Measurements from ENCODE around the gene GPATCH2.
"Not testable (repeated sequence)": the region's sequence is repeated elsewhere in the genome, so short reads cannot be mapped to it uniquely, and the experiment has no call there.

The GPATCH2 gene

DNA sequence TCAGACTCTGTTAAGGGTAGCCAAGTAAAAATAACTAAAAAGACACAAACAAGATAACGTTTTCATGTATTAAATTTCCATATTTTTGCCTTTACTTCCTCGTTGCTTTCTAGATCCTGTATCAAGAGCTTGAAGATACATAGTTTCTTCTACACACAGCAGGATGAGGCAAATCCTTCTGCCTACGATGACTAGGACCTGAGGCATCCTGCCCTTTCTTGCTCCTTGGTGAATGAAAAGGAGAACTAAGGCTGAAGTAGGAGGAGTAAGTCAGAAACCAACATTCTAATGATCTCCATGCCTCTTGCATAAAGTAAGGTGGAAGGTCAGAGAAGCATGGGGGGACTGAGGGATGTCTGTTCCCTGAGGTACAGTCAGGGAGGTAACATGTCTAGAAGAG, 102.6 kb downstream of the GPATCH2 start:
- no peak overlapping the region for H3K4me3 ChIP-seq
- no peak overlapping the region for H3K27ac ChIP-seq

DNA sequence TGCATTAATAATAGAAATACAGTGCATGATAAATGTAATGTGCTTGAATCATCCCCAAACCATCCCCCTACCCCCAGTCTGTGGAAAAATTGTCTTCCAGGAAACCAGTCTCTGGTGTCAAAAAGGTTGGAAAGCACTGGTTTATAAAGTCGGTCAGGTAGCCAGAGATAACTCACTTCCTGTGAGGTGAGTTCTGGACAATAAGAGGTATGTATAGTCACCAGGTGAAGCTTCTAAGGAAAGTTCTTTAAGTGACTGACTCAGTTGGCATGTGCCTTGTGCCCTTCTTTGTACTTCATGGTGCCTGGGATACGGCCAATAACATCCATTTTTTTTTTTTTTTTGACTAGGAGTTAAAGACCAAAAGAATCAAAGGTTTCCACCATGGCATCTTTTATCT, 103.7 kb downstream of the GPATCH2 start:
- Histone ChIP-seq H3K4me3 (no peak overlapping the region), H3K27ac (no peak overlapping the region)

DNA sequence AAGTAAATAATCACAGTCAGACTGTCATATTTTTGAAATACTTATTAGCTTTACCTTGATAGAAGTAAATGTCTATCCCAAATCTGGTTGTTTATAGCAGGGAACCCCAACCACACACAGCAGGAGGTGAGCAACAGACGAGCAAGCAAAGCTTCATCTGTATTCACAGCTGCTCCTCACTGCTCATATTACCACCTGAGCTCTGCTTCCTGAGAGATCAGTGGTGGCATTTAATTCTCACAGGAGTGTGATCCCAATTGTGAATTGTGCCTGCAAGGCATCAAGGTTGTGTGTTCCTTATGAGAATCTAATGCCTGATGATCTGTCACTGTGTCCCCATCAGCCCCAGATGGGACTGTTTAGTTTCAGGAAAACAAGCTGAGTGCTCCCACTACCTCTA, 104.3 kb downstream of the GPATCH2 start:
- no peak overlapping the region for H3K27ac ChIP-seq
- no peak overlapping the region for H3K4me3 ChIP-seq

DNA sequence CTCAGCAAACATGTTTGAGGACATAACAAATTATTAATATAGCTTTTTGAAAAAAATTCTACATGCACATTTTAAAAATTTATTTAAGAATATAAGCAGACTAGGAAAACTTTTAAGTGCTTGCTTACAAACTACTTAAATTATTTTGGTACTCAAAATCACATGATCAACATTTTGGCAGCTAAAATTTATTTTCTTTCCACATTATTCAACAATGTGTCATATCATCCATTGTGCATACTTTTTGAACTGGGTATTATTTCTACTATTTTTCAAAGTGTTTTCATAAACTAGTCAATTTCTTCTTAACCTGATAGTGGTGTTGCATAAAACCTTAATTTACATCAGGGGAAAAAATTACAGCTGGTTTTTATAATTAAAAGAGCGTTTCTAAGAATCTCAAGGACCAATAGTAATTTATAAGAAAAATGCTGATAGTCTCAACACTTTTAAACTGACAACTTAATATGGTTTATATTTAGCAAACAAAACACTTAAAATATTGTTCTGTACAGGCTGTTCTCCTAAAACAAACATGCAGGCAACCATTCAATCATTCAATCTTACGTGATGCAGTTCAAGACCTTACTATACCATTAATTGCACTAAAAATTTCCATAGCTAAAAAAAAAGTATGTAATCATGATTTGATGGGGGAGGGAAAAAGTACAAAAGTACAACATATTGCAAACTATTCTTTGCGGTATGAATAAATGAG, 105.0 kb downstream of the GPATCH2 start:
- H3K27ac ChIP-seq = no peak overlapping the region
- no peak overlapping the region for H3K4me3 ChIP-seq

DNA sequence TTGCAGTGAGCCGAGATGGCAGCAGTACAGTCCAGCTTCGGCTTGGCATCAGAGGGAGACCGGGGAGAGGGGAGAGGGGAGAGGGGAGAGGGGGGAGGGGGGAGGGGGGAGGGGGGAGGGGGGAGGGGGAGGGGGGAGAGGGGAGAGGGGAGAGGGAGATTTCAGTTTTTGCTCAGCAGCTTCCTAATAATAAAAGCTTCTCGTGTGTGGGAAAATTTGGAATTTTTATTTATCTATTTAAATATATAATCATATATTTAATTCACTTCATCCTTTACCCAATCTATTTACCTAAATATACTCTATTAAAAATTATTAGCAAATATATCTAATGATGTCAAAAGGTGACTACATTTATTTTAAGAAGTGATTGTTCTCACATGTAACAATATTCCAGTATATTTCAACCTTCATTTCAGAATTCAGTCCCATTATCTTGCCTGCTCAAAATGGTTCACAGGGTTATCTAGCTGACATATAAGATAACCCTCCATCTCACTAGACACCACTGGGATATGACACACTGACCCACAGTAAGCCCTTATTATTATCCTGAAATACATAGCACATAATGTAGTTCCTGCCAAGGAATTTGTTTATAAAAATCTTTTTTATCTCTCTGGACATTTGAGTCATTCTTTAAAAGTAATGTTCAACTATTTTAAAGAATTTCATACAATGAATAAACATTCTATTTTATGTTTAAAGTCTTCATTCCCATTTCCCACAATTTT, 105.9 kb downstream of the GPATCH2 start:
- H3K27ac ChIP-seq = no peak overlapping the region

DNA sequence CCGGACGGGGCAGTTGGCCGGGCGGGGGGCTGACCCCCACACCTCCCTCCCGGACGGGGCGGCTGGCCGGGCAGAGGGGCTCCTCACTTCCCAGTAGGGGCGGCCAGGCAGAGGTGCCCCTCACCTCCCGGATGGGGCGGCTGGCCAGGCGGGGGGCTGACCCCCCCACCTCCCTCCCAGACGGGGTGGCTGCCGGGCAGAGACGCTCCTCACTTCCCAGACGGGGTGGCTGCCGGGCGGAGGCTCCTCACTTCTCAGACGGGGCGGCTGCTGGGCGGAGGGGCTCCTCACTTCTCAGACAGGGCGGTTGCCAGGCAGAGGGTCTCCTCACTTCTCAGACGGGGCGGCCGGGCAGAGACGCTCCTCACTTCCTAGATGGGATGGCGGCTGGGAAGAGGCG, 107.0 kb downstream of the GPATCH2 start:
- not testable (repeated sequence) for H3K4me3 ChIP-seq, H3K27ac ChIP-seq

More for the DNA sequence above, 105.9 kb downstream of the GPATCH2 start:
- H3K4me3 ChIP-seq = no peak overlapping the region

DNA sequence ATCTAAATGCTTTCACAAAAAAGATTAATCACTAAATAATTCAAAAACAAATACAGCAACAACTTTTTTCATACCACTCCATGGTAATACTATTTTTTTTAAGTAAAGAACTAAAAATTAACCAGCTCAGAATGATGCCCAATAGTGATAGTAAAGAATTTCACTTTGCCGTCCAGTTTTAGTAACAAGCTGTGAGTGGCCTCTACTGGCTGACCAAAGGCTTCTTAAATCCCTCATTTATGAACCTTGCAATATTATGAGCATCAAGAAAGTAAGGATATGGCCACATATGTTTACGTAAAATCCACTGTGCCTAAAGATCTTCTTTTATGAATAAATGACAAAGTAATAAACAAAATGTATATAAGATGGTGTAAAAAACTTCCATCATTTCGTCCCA, 108.6 kb downstream of the GPATCH2 start:
- H3K4me3 ChIP-seq = no peak overlapping the region
- no peak overlapping the region for H3K27ac ChIP-seq

DNA sequence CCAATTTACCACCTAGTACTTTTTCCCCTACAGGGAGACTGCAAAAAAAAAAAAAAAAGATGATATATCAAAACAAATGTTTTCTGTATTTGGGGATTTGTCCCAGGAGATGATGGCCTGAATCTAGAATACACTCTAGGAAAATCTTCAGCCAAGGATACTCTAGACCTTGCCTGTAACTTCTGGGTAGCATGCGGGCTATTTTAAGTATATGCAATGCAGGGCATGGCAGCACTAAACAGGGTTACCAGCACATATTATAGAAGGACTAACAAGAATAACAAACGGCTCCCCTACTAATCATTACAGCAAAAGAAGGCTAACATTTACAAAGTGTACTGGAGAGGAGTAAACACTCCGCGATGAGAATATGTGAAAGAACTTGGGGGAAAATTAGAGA, 109.6 kb downstream of the GPATCH2 start:
- H3K4me3 ChIP-seq = no peak overlapping the region
- no peak overlapping the region for H3K27ac ChIP-seq

DNA sequence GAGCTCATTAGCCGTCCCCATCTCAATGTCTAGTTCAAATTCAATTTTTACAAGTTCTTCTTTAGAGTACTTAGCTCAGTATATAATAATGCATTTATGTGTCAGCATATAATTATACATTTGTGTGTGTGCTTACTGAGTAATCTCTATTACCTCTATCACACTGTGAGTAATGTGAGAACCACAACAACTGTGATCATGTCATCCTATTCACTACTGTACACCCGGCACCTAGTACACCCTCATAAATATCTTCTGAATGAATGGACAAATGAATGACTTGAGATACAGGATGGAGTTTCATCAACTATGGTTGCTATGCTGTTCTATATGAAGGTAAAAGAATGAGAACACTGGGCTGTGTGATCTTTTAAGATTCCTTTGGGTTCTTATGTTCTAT, 124.0 kb downstream of the GPATCH2 start:
- Histone ChIP-seq H3K4me3 (no peak overlapping the region), H3K27ac (no peak overlapping the region)

DNA sequence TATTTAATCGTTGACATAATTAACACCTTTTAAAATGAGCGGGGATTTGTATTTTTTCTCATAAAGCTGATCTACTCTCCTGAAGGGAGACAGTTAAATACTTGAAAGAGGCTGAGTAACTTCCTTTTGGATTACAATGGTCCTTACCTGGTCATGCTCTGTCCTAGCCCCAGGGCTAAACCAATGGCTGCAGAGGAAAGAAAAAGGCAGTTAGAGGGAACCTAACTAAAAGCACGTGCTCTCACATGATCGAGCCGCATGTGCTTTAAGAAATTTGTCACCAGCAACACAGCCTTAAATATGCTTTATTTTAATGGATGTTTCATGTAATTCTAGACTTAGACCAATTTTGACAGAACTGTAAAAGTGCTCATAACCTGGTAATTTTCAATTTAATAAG, 132.7 kb downstream of the GPATCH2 start:
- Histone ChIP-seq H3K4me3 (no peak overlapping the region), H3K27ac (no peak overlapping the region)

DNA sequence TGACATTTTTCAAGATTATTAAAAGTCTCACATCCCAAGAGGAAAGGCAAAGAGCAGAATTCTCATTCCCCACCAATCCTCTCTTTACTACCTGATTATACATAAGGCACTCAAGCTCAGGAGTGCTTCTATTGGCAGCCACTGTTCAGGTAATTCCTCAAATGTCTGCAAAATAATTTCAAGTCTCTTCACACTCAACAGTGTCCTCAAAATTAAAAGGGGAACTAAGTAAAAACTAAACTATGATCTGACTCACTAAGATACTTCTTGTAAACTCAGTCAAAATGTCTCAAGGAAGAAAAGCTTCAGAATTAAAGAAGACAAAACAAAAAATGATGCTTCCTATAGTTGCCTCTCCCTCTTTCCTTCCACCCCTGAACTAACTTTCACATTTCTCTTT, 135.6 kb downstream of the GPATCH2 start:
- H3K4me3 ChIP-seq = no peak overlapping the region
- no peak overlapping the region for H3K27ac ChIP-seq

DNA sequence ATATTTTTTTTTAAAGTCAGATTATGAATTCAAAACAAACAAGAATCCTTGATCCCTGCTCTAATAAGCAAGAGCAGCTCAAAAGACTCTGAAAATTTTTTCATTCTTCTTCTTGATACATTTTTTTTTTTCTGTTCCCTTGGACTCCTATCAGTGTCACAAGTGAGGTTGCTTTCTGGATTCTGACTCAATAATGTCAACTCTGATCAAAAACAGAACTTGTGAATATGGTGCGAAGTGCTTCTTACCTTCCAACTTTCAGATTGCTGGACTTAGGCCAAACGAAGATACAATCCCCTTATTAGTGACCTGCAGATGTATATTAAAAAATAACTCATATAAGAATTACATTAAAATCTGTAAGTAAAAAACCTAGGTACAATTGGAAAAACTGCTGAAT, 136.1 kb downstream of the GPATCH2 start:
- Histone ChIP-seq H3K27ac (no peak overlapping the region), H3K4me3 (no peak overlapping the region)

DNA sequence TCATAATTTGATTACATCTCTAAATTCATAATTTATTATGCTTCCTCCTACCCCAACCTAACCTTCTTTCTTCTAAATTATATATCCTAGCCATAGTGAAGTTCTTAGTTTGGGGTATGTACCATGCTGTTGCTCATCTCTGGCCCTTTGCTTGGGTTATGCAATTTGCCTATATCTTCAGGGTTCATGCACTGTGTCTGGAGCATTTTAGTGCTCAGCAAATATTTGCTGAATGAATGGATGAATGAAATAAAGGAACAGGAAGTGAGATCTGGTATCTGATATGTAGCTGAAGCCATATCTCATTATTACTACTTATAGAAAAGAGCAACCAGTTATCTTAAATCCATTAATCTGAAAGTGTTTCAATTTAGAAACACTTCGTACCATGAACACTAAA, 137.6 kb downstream of the GPATCH2 start:
- H3K27ac ChIP-seq = no peak overlapping the region
- H3K4me3 ChIP-seq = no peak overlapping the region

DNA sequence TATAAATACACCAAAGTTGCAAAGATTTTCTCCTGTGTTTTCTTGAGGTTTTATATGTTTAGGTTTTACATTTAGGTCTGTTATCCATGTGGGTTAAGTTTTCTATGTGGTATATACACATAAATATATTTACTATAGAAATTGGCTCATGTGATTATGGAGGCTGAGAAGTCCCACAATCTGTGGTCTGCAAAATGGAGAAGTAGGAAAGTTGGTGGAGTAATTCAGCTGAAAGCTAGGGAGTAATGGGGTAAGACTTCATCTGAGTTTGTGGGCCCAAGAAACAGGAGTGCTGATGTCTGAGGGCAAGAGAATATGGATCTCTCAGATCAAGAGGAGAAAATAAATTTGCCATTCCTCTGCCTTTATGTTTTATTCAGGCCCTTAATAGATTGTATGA, 146.0 kb downstream of the GPATCH2 start:
- no peak overlapping the region for H3K27ac ChIP-seq
- H3K4me3 ChIP-seq = no peak overlapping the region

DNA sequence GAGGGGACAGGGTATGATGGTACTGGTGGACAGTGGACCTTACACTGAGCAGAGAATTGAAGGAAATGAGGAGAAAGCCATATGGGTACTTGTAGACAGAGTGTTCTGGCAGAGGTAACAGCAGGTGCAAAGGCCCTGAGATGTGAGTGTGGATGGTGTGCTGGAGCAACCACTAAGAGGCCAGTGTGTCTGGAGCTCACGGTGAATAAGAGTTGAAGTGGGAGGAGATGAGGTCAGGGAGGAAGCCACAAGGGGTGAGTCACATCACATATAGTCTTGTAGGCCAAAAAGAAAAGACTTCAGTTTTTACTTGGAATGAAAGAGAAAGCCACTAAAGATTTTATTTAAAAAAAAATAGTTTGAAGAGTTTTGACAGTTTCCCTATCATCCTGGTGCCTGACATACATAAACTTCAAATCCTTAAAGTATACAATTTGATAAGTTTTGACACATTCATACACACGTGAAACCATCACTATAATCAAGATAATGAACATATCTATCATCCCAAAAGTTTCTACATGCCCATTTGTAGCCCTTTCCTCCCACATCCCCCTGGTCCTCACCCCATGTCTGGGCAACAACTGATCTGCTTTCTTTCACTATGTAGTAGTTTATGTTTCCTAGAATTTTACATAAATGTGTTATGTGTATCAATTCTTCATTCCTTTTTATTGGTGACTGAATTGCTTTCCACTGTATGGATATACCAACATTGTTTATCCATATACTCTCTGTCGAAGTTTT, 148.4 kb downstream of the GPATCH2 start:
- Histone ChIP-seq H3K4me3 (no peak overlapping the region), H3K27ac (no peak overlapping the region)

DNA sequence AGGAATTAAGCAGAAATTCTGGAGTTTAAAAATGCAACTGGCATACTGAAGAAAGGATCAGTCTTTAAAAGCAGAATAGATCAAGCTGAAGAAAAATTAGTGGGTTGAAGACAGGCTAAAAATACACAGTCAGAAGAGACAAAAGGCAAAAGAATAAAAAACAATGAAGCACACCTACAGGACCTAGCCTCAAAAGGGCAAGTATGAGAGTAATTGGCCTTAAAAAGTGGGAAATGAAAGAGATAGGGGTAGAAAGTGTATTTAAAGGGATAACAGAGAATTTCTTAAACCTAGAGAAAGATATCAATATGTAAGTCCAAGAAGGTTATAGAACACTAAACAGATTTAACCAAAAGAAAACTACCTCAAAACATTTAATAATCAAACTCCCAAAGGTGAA, 152.4 kb downstream of the GPATCH2 start:
- no peak overlapping the region for H3K27ac ChIP-seq
- H3K4me3 ChIP-seq = no peak overlapping the region

DNA sequence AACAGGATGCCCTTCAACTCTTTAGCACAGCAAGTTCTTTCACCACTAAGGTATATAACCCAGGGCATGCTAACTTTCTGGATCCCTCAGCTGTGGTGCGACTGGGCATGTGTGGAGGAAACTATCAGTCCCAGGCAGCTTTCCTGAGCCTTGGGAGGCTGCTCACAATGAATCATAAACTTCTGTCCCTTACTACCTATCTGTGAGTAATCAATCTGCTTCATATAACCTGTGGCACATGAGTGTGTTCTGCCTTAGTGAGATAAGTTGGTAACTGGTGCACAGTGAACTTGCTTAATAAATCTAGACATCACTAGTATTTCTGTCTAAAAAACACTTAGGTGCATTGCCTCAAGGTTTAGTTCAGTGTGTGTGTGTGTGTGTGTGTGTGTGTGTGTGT, 158.0 kb downstream of the GPATCH2 start:
- H3K4me3 ChIP-seq = no peak overlapping the region
- H3K27ac ChIP-seq = no peak overlapping the region

DNA sequence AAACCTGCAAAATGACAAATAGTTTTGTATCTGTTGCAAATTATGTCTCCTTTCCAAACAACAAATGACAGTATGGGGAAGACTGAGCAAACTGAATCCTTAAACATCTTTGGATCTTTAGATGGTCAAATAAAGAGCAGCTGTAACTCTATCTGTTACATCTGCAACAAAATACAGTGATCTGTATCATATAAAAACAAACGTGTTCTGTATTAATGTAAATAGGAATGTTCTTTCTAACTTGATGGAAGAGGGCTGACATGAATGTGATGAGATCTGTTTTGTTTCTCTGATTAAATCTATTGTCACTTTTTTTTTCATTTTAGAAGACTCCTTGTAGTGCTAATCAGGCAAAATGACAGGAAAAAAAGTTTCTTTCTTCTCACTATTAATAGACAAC, 159.5 kb downstream of the GPATCH2 start:
- Histone ChIP-seq H3K4me3 (no peak overlapping the region), H3K27ac (no peak overlapping the region)

DNA sequence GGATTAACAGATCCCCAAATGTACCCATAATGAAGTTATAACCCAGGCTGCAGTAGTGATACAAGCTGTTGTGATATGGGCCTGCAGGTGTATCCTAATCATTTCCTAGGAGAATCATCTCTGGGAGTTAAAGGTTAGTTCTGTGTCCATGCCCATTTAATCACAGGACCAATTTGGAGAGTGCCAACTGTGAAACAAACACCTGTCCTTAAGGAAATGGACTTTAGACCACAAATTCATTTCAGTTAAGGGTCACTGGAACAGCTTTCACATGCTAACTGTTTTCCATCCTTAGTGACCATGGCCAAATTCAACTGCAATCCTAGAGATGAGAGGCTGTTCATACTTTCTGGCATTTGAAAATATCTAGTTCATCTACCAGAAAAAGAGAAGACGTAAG, 160.9 kb downstream of the GPATCH2 start:
- Histone ChIP-seq H3K27ac (no peak overlapping the region), H3K4me3 (no peak overlapping the region)

DNA sequence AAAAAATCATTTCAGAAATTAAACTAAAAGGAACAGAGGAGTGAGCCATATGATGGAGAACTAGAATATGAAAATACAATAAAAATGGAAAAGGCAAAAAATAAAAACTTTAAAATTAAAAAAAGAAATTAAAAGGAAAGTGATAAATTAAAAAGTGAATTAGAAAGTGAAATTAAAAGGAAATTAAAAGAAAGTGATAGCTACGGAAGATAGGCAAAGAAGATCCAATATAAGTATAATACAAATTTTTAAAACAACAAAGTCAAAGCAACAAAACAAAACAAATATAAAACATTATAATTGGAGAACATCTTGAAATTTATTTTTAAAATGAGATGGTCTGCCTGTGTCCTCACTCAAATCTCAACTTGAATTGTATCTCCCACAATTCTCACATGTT, 165.8 kb downstream of the GPATCH2 start:
- H3K4me3 ChIP-seq = no peak overlapping the region
- H3K27ac ChIP-seq = no peak overlapping the region

DNA sequence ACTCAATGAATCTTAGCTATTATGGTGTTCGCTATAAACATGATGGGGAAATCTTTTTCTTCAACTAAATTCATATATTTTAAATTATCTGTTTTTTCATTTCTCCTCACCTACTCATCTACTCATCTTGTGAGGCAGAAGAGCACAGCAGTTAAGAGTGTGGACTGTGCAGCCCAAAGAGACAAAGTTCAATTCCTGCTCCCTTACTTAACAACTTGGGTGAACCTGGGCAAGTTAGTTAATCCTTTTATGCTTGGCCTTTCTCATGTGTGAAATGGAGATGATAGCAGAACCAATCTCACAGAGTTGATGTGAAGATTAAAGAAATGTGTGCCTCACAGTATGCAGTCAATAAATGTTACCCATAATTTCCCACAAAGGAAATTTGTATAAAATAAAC, 168.2 kb downstream of the GPATCH2 start:
- Histone ChIP-seq H3K27ac (no peak overlapping the region), H3K4me3 (no peak overlapping the region)

Measured in skin epidermis (tissue), 12 donors.